Fibroblast of the aortic adventitia (primary cell): ENCODE measurements around the gene UBE2I. TPM values are rescaled to one million over a fixed set of nuclear protein-coding genes. Genes with fewer than 3 reads are reported as not detected.

Experiments
- DNase-seq: peaks from one replicate; pipeline ENCODE4 v3.0.0-alpha.2; 2010; ENCODE audit warnings: low read depth
- H3K4me3 ChIP-seq: 2 replicates; pipeline ENCODE4 v1.5.1; 2011; ENCODE audit warnings: low read depth, mild to moderate bottlenecking, control low read depth, low read length, moderate library complexity
- CTCF ChIP-seq: IDR thresholded peaks from 2 replicates; pipeline ENCODE4 v1.5.1; 2011; ENCODE audit warnings: mild to moderate bottlenecking, low read length, control low read depth, inconsistent platforms; ENCODE audit not compliant: insufficient read depth
- total RNA-seq: library from RNA; depleted of rRNA; stranded (reverse); fragments of >200 nt; gene quantifications from 2 replicates; pipeline ENCODE4 v1.2.3, GENCODE V29; 2012; ENCODE audit warnings: low replicate concordance

Gene UBE2I
- total RNA-seq, 1 donor, result 70.3 TPM

DNA sequence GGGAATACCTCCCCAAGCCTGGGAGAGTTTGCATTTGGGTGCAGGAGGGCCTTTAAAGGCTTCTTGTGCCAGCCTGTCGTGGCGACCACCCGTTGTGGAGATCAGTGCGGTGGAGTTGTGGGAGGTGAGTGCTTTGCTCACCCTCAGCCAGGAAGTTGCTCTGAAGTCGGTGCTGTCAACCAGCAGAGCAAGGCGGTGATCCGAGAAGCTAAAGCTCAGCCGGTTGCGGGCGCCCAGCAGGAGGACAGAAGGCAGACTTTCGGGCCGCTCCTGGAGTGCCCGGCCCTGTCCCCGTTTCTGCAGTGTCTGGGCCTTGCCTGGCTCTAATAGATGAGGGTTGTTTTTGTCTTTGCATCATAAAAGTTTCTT, 1.4 kb downstream of the UBE2I start:
- no peak for TF ChIP-seq CTCF
- H3K4me3 ChIP-seq, result peak overlapping the region; percentile 82
- peak; percentile 9 for DNase-seq

DNA sequence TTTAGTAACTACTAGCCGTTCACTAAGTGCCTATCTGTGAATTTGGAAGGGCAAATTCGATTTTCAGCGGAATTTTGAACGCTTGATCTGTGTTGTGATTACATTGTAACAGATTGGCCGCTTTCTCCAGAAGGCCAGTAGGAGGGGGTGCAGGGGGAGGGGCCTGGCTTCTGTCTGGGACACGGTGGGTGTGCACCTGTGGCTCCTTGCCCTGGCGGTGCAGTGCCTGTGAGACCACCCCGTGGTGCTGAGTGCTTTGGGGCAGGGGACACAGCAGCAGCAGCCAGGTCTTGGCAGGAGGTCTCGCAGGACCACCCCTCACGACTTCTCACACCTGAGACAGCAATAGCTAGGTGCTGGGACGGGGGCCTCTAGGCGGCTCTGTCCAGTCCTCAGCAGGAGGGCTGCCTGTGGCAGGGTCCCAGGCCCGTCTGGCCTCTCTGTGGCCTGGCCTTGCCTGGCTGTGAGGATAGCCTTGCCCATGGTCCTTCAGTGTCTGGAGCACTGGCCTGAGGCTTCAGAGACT, 1.8 kb downstream of the UBE2I start:
- TF ChIP-seq CTCF, result peak; percentile 5
- peak; percentile 8 for DNase-seq
- peak overlapping the region; percentile 82 for H3K4me3 ChIP-seq

- no peak for TF ChIP-seq CTCF
Measured at GRCh38 chr16:1311738-1312466, 2.5 kb downstream of the UBE2I start.

DNA sequence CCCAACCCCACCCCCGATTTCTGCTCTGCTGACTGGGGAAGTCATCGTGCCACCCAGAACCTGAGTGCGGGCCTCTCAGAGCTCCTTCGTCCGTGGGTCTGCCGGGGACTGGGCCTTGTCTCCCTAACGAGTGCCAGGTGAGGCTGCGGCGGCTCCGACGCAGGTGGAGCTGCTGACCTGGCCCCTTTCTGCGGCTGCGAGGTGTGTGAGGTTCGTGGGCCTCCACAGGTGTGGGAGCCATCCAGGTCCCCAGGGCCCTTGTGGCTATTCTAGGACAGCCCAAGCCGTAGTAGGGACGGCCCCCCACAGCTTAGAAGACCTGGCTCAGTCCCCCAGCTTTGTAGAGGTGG, 3.0 kb downstream of the UBE2I start:
- H3K4me3 ChIP-seq, result peak overlapping the region; percentile 82
- no peak for TF ChIP-seq CTCF

More at GRCh38 chr16:1311738-1312466, 2.5 kb downstream of the UBE2I start:
- peak overlapping the region; percentile 82 for H3K4me3 ChIP-seq
- DNase-seq, result peak; percentile 25

GRCh38 chr16:1312903-1313302, 3.5 kb downstream of the UBE2I start:
- no peak for DNase-seq
- no peak overlapping the region for H3K4me3 ChIP-seq
- no peak for TF ChIP-seq CTCF

More for the DNA sequence above, 3.0 kb downstream of the UBE2I start:
- DNase-seq, result no peak

- DNase-seq, result no peak
- TF ChIP-seq CTCF, result no peak
- no peak overlapping the region for H3K4me3 ChIP-seq
Measured at GRCh38 chr16:1313721-1314369, 4.4 kb downstream of the UBE2I start.
